Skeletal muscle satellite cell (primary cell): ENCODE measurements around the gene CDX1.

Experiments
- H3K27me3 ChIP-seq: 2 replicates; pipeline ENCODE4 v1.7.0; 2013; ENCODE audit warnings: low read length; ENCODE audit not compliant: control insufficient read depth, insufficient read depth
- H3K36me3 ChIP-seq: 2 replicates; pipeline ENCODE4 v1.7.0; 2013; ENCODE audit warnings: mild to moderate bottlenecking, control low read depth, low read length; ENCODE audit not compliant: insufficient read depth
- H3K4me1 ChIP-seq: 2 replicates; pipeline ENCODE4 v1.7.0; 2013; ENCODE audit warnings: low read length; ENCODE audit not compliant: control insufficient read depth, insufficient read depth
- H3K4me2 ChIP-seq: 2 replicates; pipeline ENCODE4 v1.7.0; 2013; ENCODE audit warnings: mild to moderate bottlenecking, low read length
- H3K4me3 ChIP-seq: 2 replicates; pipeline ENCODE4 v1.7.0; 2013; ENCODE audit warnings: low read length
- H3K9ac ChIP-seq: 2 replicates; pipeline ENCODE4 v1.7.0; 2013; ENCODE audit warnings: mild to moderate bottlenecking, low read depth, low read length, moderate library complexity
- H3K9me3 ChIP-seq: replicated peaks from 2 replicates; pipeline ENCODE4 v1.7.0; 2013; ENCODE audit warnings: mild to moderate bottlenecking, control low read depth, low read length

The CDX1 gene

GRCh38 chr5:150132740-150133139, 33.8 kb upstream of the CDX1 start:
- H3K27me3 ChIP-seq = no peaks in the 10 kb centered on the region
- no peak overlapping the region for H3K4me3 ChIP-seq
- H3K36me3 ChIP-seq = peaks cover 16% of the 10 kb centered on the region
- no peaks in the 10 kb centered on the region for H3K9me3 ChIP-seq
- H3K9ac ChIP-seq = no peak overlapping the region
- H3K4me1 ChIP-seq = peaks cover 22% of the 10 kb centered on the region
- no peak overlapping the region for H3K4me2 ChIP-seq

GRCh38 chr5:150133581-150134197, 32.9 kb upstream of the CDX1 start:
- Histone ChIP-seq H3K4me2 (no peak overlapping the region), H3K9me3 (no peaks in the 10 kb centered on the region), H3K36me3 (peaks cover 16% of the 10 kb centered on the region), H3K4me3 (no peak overlapping the region), H3K4me1 (peaks cover 32% of the 10 kb centered on the region), H3K9ac (no peak overlapping the region), H3K27me3 (no peaks in the 10 kb centered on the region)

- no peak overlapping the region for H3K4me3 ChIP-seq
- no peaks in the 10 kb centered on the region for H3K9me3 ChIP-seq
- no peak overlapping the region for H3K9ac ChIP-seq
- no peaks in the 10 kb centered on the region for H3K27me3 ChIP-seq
- no peak overlapping the region for H3K4me2 ChIP-seq
- H3K36me3 ChIP-seq = peaks cover 15% of the 10 kb centered on the region
- H3K4me1 ChIP-seq = peaks cover 37% of the 10 kb centered on the region
Observed at GRCh38 chr5:150134198-150134588, 32.4 kb upstream of the CDX1 start.

GRCh38 chr5:150135557-150136304, 30.8 kb upstream of the CDX1 start:
- no peak overlapping the region for H3K9ac ChIP-seq
- H3K9me3 ChIP-seq = no peaks in the 10 kb centered on the region
- peaks cover 9% of the 10 kb centered on the region for H3K36me3 ChIP-seq
- peaks cover 42% of the 10 kb centered on the region for H3K4me1 ChIP-seq
- no peaks in the 10 kb centered on the region for H3K27me3 ChIP-seq
- H3K4me3 ChIP-seq = no peak overlapping the region
- no peak overlapping the region for H3K4me2 ChIP-seq

- Histone ChIP-seq H3K9me3 (no peaks in the 10 kb centered on the region), H3K36me3 (peaks cover 9% of the 10 kb centered on the region), H3K9ac (peak overlapping the region; percentile 63), H3K4me1 (peaks cover 50% of the 10 kb centered on the region), H3K4me3 (no peak overlapping the region), H3K4me2 (no peak overlapping the region), H3K27me3 (no peaks in the 10 kb centered on the region)
Observed at GRCh38 chr5:150136305-150137167, 30.0 kb upstream of the CDX1 start.

GRCh38 chr5:150137168-150137957, 29.2 kb upstream of the CDX1 start:
- H3K9me3 ChIP-seq = no peaks in the 10 kb centered on the region
- H3K36me3 ChIP-seq = peaks cover 6% of the 10 kb centered on the region
- no peak overlapping the region for H3K4me3 ChIP-seq
- peak overlapping the region; percentile 63 for H3K9ac ChIP-seq
- no peaks in the 10 kb centered on the region for H3K27me3 ChIP-seq
- peak overlapping the region; percentile 72 for H3K4me2 ChIP-seq
- H3K4me1 ChIP-seq = peaks cover 54% of the 10 kb centered on the region

- Histone ChIP-seq H3K36me3 (peaks cover 6% of the 10 kb centered on the region), H3K4me2 (peak overlapping the region; percentile 72), H3K27me3 (no peaks in the 10 kb centered on the region), H3K9me3 (no peaks in the 10 kb centered on the region), H3K4me1 (peaks cover 60% of the 10 kb centered on the region), H3K4me3 (no peak overlapping the region), H3K9ac (peak overlapping the region; percentile 63)
Observed at GRCh38 chr5:150137997-150138396, 28.6 kb upstream of the CDX1 start.

GRCh38 chr5:150138551-150139265, 27.9 kb upstream of the CDX1 start:
- no peaks in the 10 kb centered on the region for H3K27me3 ChIP-seq
- peaks cover 67% of the 10 kb centered on the region for H3K4me1 ChIP-seq
- H3K4me2 ChIP-seq = peak overlapping the region; percentile 72
- peak overlapping the region; percentile 23 for H3K4me3 ChIP-seq
- peak overlapping the region; percentile 63 for H3K9ac ChIP-seq
- no peaks in the 10 kb centered on the region for H3K9me3 ChIP-seq
- H3K36me3 ChIP-seq = peaks cover 6% of the 10 kb centered on the region

- H3K4me1 ChIP-seq = peaks cover 73% of the 10 kb centered on the region
- H3K4me2 ChIP-seq = peak overlapping the region; percentile 72
- peak overlapping the region; percentile 13 for H3K4me3 ChIP-seq
- peaks cover 3% of the 10 kb centered on the region for H3K36me3 ChIP-seq
- no peaks in the 10 kb centered on the region for H3K9me3 ChIP-seq
- H3K27me3 ChIP-seq = no peaks in the 10 kb centered on the region
- H3K9ac ChIP-seq = peak overlapping the region; percentile 63
Observed at GRCh38 chr5:150139334-150139733, 27.2 kb upstream of the CDX1 start.

GRCh38 chr5:150140830-150141229, 25.7 kb upstream of the CDX1 start:
- Histone ChIP-seq H3K9me3 (no peaks in the 10 kb centered on the region), H3K4me3 (no peak overlapping the region), H3K27me3 (no peaks in the 10 kb centered on the region), H3K4me2 (no peak overlapping the region), H3K36me3 (no peaks in the 10 kb centered on the region), H3K4me1 (peaks cover 81% of the 10 kb centered on the region), H3K9ac (no peak overlapping the region)
